ENCODE measurements around the gene SGSM2.

The SGSM2 gene

DNA sequence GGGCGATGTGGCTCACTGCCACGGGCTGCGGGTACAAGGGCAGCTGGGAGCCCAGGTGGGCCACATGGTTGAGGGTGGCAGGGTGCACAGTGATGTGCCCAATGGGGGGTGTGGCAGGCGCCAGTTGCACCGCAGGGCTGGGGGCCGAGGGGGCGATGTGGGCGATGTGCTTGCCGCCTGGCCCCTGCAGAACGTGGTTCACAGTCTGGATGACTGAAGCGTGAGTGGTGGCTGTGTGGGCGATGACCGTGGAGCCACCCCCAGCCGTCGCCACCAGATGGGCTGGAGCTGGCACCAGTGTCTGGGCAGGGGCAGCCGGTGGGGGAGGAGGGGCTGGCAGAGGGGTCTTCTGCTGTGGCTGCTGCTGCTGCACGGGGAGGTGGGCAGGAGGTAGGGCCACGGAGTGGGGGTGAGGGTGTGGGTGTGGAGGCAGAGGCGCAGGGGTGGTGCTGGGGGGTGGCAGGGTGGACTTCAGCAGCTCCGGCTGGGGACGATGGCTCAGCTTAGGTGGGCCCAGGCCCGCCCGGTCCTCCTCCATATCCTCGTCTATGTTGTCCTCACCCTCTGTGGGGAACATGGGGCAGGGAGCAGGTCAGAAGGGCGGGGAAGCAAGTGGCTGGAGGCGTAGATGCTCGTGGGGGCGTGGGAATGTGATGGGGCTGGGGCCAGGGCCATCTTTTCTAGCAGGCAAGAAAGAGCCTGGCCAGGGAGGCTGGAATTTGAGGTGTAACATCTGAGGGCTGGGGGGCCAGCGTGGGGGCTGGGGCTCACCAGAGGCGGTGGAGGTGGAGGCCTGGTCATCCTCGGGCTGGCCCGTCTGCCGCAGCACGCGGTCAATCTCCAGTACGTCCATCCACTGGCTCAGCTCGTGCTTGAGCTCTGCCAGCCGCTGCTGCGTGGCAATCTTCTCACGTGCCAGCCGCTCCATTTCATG lies 50.1 kb downstream of the SGSM2 start:
- DNase-seq (ENCODE audit: low read depth in 2 of 2) = no peak

DNA sequence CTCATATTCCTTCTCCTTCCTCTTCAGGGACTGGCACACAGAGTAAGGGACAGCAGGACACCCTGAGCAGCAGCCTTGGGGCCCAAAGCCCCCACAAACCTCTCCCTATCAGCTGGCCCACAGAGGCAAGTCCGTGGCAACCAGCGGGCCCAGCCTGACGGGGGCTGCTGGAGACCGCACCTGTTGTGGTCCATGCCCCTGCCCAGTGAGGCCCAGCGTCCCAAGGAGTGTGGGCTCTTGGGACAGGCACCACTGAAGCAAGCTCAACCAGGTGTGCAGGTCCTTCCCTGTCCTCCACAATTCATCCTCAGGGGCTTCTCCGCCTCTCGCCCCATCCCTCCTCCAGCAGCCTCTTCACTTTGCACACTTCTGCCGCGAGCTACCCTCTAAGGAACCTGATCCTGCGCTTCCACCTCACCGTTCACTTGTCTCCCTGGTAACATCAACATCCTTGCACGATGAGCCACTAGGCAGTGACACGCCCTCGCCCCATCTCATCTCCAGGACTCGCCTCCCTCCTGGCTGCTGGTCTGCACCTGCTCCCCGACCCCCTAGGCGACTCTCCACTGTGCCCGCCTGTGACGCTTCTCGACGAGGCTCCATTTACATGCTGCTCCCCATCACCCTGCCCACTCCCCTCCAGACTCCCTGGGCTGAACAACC lies 50.9 kb downstream of the SGSM2 start:
- DNase-seq (ENCODE audit: low read depth in 2 of 2) = no peak

DNA sequence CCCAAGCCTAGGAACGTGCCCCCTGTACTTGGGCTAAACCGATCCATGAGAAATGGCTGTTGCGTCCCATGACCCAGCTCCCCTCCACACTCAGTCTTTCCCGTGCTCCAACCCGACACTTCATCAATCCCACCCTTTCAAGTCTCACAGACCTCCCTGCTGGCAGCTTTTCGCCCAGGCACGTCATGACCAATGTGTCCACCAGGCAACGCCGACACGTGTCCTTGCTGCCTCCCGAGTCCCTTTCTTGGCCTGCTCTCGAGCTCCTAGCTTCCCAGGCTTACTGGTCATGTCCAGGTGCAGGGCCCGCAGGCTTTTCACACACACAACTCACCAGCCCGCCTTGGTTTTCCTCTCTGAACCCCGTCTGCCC lies 51.4 kb downstream of the SGSM2 start:
- DNase-seq (ENCODE audit: low read depth in 2 of 2) = no peak

DNA sequence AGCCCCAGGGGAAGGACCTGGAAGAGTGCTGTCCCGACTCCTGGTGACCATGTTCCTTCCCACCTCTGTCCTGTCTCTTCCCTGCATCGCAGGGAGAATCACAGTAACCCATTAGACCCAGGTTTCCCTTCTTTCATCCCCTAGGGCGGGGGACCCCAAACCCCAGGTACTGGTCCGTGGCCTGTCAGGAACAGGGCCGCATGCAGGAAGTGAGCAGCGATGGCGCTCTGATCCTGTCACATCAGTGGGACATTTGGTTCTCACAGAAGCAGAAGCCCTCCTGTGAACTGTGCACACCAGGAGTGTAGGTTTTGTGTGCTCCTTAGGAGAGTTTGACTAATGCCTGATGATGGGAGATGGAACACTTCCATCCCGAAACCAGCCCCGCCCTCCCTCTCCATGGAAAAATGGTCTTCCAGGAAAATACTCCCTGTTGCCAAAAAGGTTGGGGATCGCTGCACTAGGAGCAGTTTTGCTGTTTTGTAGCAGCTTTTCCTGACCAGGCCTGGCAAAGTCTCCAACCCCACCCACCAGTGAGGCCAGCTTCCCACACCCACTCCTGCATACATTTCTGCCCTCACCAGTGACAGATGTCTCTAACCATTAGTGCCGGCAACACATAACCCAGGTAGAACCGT lies 53.0 kb downstream of the SGSM2 start:
- no peak for DNase-seq (ENCODE audit: low read depth in 2 of 2)

DNA sequence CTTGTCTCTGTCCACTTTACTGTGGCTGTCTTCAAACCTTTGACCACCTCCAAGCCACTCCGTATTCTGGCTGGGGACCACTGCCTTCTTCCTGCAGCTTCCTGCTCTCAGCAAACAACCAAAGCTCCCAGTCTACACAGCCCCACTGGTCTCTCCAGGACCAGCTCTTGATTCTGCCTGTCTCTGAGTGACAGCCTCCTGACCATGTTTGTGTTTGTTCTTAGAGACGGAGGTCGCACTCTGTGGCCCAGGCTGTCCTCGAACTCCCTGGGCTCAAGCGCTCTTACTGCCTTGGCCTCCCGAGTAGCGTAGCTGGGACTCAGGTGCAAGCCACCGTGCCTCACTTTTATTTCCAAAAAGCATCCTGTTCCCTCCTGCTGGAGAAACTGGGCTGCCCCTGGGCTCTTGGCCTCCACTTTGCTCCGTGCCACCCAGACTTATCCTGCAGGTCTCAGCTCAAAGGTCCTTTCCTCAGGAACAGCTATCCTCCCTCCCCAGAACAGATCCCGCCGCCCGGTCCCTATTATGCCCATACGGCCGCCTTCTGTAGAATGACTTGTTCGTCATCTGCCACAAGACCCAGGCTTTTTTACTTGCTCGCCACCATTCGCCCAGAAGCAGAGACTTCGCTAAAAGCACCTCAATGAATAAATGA lies 54.4 kb downstream of the SGSM2 start:
- DNase-seq (ENCODE audit: low read depth in 2 of 2) = no peak

DNA sequence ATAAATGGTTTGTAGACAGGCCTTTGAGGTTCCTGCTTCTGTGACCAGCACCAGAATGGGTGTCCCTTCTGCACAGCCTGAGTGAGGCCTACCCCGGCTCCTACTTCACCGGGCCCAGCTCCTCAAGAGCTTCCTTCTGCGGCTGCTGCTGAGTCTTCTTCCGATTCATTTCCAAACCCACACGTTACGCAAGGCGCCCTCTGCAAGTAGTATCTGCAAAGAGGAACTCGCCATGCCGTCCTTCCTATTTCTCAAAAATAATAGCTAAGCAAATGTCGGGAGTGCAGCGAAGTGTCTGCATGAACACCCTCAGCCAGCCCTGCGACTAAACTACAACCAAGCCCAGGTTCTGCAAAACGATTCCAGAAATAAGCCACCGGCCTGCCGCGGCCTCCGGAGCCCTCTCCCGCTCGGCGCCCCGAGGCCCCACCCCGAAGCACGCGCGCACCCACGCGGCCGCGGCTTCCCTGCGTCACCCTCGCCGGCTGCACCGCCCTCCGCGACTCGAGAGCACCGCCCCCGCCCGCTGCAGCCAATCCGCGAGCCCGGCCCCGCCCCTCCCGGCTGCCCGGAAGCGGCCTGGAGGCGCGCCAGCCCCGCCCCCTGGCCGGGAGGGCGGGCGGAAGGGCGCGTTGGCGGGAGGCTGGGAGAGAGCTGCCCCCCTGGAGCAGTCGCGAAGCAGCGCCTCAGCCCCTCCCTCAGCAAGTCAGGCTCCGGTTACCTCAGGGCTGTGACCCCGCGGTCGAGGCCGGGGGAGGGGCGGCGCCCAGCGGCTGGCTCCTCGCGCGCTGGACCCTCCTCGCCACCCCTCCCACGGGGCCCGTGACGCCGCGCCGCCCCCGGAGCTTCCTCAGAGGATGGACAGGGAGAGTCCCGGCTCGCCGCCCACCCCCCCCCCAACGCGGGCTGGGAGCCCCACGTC lies 55.2 kb downstream of the SGSM2 start:
- DNase-seq (ENCODE audit: low read depth in 2 of 2) = peak; percentile 92 to 98

DNA sequence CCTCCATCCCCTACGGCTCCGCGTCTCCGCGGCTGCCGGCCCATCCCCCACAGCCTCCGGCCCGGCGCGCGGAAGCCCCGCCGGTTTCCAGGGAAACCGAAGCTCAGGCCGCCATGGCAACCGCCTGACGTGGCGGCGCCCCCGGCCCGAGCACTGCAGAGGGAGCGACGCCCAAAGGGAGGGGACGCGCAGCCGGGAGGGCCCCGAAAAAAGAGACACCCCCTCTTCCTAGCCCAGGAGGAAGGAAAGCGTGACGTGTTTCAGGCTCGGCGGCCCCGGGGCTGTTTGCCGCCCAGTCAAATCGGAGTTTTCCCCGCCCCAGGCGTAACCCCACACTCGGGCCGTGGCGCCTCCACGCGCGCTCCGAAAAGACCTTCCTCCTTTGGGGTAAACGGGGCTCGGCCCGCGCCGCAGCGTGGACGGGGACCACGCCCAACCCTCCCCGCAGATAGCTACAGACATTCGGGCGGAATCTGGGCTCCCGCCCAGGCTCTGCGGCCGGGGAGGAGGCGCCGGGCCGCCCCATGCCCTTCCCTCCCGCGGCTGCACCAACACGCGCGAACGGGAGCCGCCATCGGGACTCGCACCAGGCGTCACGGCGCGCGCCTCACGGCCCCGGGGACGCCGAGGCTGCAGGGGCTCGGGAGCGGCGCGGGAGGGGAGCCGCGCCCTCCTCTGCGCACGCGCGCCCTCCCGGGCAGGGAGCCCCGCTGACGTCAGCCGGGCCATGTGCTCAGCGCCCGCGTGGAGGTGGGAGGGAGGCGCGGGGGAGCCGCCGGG lies 56.1 kb downstream of the SGSM2 start:
- peak; percentile 84 to 89 for DNase-seq (ENCODE audit: low read depth in 2 of 2)

DNA sequence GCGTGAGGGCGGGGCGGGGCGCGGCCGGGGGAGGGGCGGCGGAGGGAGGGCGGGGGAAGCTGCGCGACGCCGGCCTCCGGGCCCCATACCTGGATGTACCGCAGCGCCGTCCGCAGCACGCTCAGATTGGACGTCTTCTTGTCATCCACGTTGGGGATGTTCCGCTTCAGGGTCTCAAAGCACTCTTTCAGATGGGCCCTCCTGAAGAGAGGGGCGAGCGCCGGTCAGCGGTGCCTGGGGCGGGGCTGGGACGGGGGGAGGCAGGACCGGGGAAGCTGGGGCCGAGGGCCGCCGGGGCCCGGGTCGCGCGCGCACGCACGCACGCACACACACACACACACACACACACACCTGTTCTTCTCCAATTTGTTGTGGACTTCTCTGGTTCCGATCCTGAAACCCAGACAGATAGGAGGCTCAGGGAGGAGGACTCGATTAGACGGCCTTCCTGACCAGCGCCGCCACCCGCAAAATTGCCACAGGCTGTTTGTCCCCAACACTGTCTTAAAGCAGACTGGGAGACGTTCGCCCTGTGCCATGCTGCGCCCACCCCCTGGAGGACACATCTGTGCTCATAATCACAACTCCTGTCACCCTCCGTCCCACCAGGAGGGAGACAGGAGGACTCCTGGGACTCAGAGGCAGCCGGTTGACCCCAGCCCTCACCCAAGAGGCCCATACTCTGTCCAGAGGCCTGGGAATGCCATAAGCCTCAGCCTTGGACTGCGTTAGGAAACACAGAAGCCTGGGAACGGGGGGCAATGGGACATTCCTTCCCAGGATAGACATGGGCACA lies 56.9 kb downstream of the SGSM2 start:
- DNase-seq (ENCODE audit: low read depth in 2 of 2) = no peak

DNA sequence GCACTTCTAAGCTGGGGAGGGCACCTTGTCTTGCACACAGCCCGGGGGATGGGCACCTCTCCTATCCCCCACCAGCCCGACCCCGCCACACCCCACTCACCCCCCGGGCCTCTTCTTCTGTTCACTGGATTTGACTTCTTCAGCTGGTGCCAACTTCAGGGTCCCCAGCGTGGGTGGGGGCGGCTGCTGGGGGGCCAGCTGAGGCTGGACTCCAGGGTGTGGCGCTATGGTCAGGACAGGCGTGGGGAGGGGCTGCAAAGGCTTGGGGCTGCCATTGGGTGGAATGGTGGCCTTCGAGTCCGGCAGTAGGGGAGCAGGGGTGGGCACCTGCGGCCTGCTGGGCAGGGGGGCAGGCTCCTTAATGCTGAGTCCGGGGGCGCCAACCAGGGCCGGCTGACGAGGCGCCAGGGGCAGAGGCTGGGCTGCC lies 57.5 kb downstream of the SGSM2 start:
- DNase-seq (ENCODE audit: low read depth in 2 of 2) = no peak

DNA sequence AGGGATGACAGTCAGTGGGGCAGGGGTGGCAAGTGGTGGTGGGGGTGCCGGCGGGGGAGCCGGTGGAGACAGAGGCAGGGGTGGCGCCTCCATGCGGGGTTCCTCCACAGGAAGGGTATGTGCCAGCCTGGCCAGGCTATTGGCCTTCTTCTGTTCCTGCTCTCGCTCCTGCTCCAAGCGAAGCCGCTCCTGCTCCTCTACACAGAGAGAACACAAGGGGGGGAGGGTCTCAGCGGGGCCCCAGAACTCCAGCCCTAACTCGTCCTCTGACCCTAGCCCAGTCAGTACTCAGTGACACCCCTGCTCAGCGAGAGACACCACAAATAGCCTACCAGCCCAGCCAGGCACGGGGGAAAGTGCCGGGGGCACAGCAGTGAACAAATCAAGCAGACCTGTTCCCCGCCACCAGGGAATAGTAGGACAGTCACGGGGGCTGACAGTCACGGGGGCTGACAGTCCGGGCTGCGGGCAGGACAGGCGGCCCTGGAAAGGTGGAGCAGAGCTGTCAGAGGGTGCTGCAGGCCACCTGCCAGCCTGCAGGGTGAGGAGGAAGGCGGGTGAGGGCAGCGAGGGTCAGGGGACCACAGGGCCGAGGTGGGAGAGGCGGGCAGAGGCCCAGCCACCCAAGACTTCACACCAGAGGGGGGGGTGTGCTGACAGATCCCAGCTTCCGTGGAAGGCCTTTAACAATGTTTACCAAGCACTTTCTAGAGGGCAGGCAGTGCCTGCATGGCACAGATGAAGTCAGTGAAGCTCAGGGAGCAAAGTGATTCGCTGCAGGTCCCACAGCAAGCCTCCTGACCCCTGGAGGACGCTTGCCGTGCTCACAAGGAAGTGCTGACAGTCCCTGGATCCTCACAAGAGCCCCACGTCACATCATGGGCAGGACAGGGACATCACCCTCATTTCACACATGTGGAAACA lies 58.2 kb downstream of the SGSM2 start:
- no peak for DNase-seq (ENCODE audit: low read depth in 2 of 2)

DNA sequence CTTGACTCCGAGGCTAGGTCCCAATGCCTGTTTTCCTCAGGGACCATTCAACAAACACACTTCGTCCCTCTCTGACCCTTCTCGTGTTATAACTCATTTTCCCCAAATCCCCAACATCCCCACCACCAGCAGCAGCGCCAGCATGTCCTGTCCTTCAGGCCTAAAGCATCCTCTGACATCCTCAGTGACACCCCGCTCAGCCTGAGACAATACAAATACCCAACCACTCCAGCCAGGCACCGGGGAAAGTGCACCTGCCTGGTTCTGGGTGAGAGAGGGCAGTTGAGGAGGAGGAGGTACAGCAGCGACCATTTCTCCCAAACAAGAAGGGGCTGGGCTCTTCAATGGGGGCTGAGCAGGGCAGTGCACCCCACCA lies 58.9 kb downstream of the SGSM2 start:
- no peak for DNase-seq (ENCODE audit: low read depth in 2 of 2)

DNA sequence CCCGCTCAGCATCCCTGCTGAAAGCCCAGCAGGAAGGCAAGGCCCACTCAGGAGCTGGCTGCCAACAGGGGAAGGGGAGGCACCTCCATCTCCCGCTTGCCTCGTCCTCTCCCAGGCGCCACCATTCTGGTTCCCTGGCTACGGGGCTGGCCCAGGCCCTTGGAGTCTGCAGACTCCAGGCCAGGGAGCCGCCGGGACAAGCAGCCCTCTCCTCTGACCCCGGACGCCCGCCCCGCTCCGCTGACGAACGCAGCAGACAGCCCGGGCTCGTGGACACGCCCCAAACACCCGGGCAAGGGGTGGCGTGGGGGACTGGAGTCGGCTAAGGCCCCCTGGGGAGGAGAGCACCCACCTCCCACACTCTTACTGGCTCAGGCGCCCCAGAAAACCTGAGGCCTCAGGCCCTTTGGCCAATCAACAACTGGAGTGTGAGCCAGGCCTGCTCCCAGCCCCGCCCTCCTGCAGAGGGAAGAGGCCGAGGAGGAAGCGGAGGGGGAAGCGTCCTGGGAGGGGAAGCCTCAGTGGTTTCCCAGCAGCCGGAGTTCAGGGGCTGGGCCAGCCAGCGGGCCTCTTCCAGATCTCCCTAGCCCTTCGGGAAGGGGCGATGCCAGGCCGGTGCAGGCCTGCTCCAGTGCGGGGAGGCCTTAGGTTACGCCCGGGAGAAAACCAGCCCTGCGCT lies 59.4 kb downstream of the SGSM2 start:
- DNase-seq (ENCODE audit: low read depth in 2 of 2) = peak in 1 of 2 donors; percentile 33

DNA sequence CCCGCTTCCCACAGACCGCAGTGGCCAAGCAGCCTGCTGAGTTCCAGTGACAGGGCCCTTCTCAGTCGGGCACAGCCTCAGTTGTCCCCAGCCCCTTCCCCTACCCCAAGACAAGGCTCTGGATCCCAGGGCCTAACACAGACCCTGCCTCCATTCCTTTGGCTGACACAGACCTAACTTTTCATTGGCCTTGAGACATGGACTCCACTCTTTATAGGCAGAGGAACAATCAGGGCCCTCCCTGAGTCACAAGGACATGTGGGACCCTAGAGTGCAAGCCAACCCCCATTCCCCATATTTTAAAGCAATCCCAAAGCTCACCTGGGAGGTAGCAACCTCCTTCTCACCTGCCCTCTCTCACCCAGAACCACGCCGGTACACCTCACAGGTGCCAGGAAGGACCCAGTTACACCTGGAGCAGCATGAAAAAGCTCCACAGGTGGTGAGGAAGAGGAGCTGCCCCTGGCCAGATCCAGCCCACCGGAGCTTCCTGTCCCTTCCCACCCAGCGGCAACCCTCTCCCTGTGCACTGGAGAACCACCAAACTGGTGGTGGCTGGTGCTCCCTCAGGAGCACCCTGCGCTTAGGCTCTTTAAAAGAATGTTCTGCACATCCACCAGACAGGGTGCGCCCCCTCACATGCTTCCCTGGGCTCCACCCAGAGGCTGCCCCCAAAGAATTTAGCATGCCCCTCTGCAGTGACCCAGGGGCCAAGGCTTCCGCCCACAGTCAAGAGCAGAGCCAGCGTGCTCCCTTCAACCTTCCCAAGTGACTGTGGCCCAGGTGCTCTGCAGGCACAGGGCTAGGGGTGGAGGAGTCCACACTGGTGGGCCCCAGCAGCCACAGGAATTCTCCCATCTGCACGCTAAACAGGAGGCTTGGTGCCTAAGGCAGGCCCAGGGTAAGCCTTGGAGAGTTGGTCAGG lies 60.2 kb downstream of the SGSM2 start:
- no peak for DNase-seq (ENCODE audit: low read depth in 2 of 2)

DNA sequence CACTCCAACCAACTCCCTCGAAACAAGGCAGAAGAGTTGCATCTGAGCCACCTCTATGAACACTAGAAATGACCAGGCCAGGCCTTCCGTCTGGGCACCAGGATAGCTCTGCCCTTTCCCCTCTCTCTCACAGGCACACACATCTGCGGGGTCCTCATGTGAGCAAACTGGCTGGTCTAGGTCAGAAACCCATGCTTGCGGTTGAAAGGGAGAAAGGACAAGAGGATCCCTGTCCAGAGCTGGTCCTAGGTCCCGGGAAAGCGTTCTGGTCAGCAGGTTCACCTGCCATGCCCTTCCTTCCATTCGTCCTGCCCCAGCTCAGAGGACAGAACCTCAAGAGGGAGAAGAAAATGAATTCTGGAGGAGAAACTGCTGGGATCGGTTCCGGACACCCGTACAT lies 60.9 kb downstream of the SGSM2 start:
- no peak for DNase-seq (ENCODE audit: low read depth in 2 of 2)

DNA sequence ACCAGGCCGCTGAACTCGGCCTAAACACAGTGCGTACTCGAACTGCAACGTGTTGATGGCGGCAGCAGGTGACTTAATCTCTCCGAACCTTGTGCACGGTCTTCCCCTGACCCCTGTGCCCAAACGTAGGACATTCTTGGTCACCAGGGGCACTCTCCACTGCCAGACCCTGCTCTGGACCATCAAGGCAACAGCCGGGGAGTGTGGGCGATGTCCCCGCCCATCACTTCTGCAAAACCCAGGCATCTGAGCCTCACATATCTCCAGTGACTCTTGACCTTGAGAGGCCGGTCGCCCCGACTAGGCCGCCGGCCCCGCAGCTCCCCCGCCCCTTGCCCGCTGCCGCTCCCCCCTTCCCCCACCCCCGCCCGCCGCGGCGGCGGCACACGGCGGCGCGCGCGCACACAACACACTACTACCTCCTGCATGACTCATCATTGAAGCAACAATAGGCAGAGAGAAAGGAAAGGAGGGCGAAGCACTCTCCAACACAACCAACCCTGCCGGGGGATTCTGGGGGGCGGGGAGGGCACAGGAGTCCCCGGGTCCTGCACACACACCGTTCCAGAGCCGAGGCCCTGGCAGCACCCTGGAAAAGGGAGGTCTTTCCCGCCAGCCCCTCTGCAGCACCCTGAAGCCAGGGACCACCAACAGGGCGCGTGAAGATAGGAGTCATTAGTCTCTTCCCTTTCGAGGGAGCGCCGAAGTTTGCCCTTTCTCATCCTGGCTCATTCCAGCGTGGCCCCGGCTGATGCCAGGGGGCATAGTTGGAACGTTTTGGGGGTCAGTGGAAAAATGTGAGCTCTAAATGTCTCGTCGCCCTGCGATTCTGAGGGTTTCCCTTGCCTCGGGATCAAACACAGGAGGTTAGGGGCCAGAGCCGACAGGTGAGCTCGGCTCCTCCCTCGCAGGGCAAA lies 61.6 kb downstream of the SGSM2 start:
- peak in 1 of 2 donors; percentile 64 for DNase-seq (ENCODE audit: low read depth in 2 of 2)

Data from stimulated activated CD8-positive, alpha-beta memory T cell treated with anti-CD3 and anti-CD28 coated beads, Interleukin-7, amount 100 ng/mL, for 4 hours (primary cell).